Suprapubic skin (tissue), 4 donors: ENCODE results near the gene C14orf132.

Experiments used
- CTCF ChIP-seq, 2 donors: fragments of 200-600 bp in 1 of 2; fragments of 450-650 bp in 1 of 2; sonication (generic) in 1 of 2; IDR thresholded peaks; one replicate each; pipeline ENCODE4 v1.5.1; 2016 to 2019; ENCODE audit warnings: antibody characterized with exemption in 2 of 2, mild to moderate bottlenecking in 1 of 2, moderate library complexity in 1 of 2
- EP300 ChIP-seq: sonication (generic); formaldehyde crosslinking; IDR thresholded peaks from one replicate; pipeline ENCODE4 v1.6.1; 2017; ENCODE audit warnings: antibody characterized with exemption
- POLR2A ChIP-seq, 2 donors: fragments of 450-650 bp; IDR thresholded peaks; one replicate each; pipeline ENCODE4 v1.6.1; 2017; ENCODE audit warnings: antibody characterized with exemption in 2 of 2, mild to moderate bottlenecking in 2 of 2, moderate library complexity in 2 of 2
- POLR2AphosphoS5 ChIP-seq, 3 donors: sonication (generic); formaldehyde crosslinking; IDR thresholded peaks; one replicate each; pipeline ENCODE4 v1.6.1; 2017; ENCODE audit warnings: antibody characterized with exemption in 3 of 3

- TF ChIP-seq EP300 (no peak), POLR2AphosphoS5 (IDR thresholded peaks at IDR 0.05) (no peak), CTCF (IDR thresholded peaks at IDR 0.05) (no peak), POLR2A (IDR thresholded peaks at IDR 0.05) (no peak)
Measured at GRCh38 chr14:96077983-96078624, 38.9 kb downstream of the C14orf132 start.
